SH-SY5Y (cell line): ENCODE data around the gene CCL4.

ENCODE experiments used
- GATA2 ChIP-seq: IDR thresholded peaks from 2 replicates; pipeline ENCODE4 v1.6.1; 2011; ENCODE audit warnings: mild to moderate bottlenecking, low read depth, low read length
- GATA3 ChIP-seq: IDR thresholded peaks from 2 replicates; pipeline ENCODE4 v1.6.1; 2011; ENCODE audit warnings: low read depth, mild to moderate bottlenecking, low read length, moderate library complexity

Gene CCL4

GRCh38 chr17:36117505-36118382, 14.1 kb downstream of the CCL4 start:
- TF ChIP-seq GATA2 (no peak), GATA3 (no peak)

GRCh38 chr17:36118477-36119353, 15.1 kb downstream of the CCL4 start:
- TF ChIP-seq GATA2 (no peak), GATA3 (no peak)

GRCh38 chr17:36120221-36120620, 16.6 kb downstream of the CCL4 start:
- TF ChIP-seq GATA3 (no peak), GATA2 (no peak)

GRCh38 chr17:36123431-36123830, 19.8 kb downstream of the CCL4 start:
- TF ChIP-seq GATA2, result no peak

- TF ChIP-seq GATA2, result no peak
- TF ChIP-seq GATA3, result no peak
These were observed 21.5 kb downstream of the CCL4 start for GRCh38 chr17:36124879-36125824.

GRCh38 chr17:36127199-36127893, 23.7 kb downstream of the CCL4 start:
- TF ChIP-seq GATA2 (no peak), GATA3 (no peak)

GRCh38 chr17:36127911-36128310, 24.3 kb downstream of the CCL4 start:
- no peak for TF ChIP-seq GATA3
- TF ChIP-seq GATA2, result no peak

- TF ChIP-seq GATA3, result no peak
- no peak for TF ChIP-seq GATA2
These were observed 24.9 kb downstream of the CCL4 start for GRCh38 chr17:36128411-36128978.

- no peak for TF ChIP-seq GATA3
These were observed 26.0 kb downstream of the CCL4 start for GRCh38 chr17:36129616-36130015.

GRCh38 chr17:36130346-36130745, 26.7 kb downstream of the CCL4 start:
- TF ChIP-seq GATA2 (no peak), GATA3 (no peak)

GRCh38 chr17:36131421-36131820, 27.8 kb downstream of the CCL4 start:
- TF ChIP-seq GATA3 (no peak), GATA2 (no peak)

GRCh38 chr17:36131931-36132330, 28.3 kb downstream of the CCL4 start:
- TF ChIP-seq GATA3 (no peak), GATA2 (no peak)

- TF ChIP-seq GATA3, result no peak
These were observed 28.8 kb downstream of the CCL4 start for GRCh38 chr17:36132421-36132831.
